Ishikawa (cell line): ENCODE measurements around the gene TLCD1.

Experiments
- CEBPB ChIP-seq: IDR thresholded peaks from 2 replicates; pipeline ENCODE4 v1.6.1; 2012
- CREB1 ChIP-seq: IDR thresholded peaks from 2 replicates; pipeline ENCODE4 v1.6.1; 2012; ENCODE audit warnings: low read depth
- EGR1 ChIP-seq: IDR thresholded peaks from 2 replicates; pipeline ENCODE4 v1.6.1; 2012
- EP300 ChIP-seq: IDR thresholded peaks from 2 replicates; pipeline ENCODE4 v1.6.1; 2012; ENCODE audit warnings: borderline replicate concordance
- FOXM1 ChIP-seq: IDR thresholded peaks from 2 replicates; pipeline ENCODE4 v1.6.1; 2012; ENCODE audit warnings: low read depth, borderline replicate concordance
- NFIC ChIP-seq: IDR thresholded peaks from 2 replicates; pipeline ENCODE4 v1.6.1; 2012
- RAD21 ChIP-seq: IDR thresholded peaks from 2 replicates; pipeline ENCODE4 v1.6.1; 2012; ENCODE audit warnings: low read depth
- TAF1 ChIP-seq: IDR thresholded peaks from 2 replicates; pipeline ENCODE4 v1.6.1; 2012; ENCODE audit warnings: low read depth, mild to moderate bottlenecking
- TCF12 ChIP-seq: IDR thresholded peaks from 2 replicates; pipeline ENCODE4 v1.6.1; 2012; ENCODE audit warnings: low read depth
- TEAD4 ChIP-seq: IDR thresholded peaks from 2 replicates; pipeline ENCODE4 v1.6.1; 2012
- YY1 ChIP-seq: IDR thresholded peaks from 2 replicates; pipeline ENCODE4 v1.6.1; 2012; ENCODE audit warnings: low read depth
- ZBTB7A ChIP-seq: IDR thresholded peaks from 2 replicates; pipeline ENCODE4 v1.6.1; 2012; ENCODE audit warnings: low read depth
- TF ChIP-seq, protein P1 (sequence below): IDR thresholded peaks from 2 replicates; pipeline ENCODE4 v1.6.1; 2012; ENCODE audit warnings: low read depth, mild to moderate bottlenecking
- TF ChIP-seq, protein P2 (sequence below): IDR thresholded peaks from 2 replicates; pipeline ENCODE4 v1.6.1; 2012
- TF ChIP-seq, protein P3 (sequence below): IDR thresholded peaks from 2 replicates; pipeline ENCODE4 v1.6.1; 2012

TLCD1 gene

DNA sequence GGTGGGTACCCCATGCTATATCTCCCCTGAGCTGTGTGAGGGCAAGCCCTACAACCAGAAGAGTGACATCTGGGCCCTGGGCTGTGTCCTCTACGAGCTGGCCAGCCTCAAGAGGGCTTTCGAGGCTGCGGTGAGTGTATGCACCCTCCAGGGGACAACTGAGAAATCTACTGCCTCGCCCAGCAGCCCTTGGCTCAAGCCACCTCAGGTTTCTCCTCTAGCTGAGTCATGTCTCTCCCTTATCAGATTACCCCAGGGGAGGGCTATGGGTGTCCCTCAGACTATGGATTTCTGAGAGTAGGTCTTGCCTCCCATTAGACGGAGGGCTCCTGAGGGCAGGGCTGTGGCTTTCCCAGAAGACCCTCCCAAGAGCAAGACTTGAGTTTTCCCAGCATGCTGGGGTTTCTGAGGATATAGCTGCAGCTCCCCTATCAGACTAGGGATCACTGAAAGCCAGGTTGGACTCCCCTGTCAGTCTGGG is 9.2 kb upstream of the TLCD1 start:
- TF ChIP-seq YY1 (no peak), ZBTB7A (no peak), FOXM1 (no peak), TCF12 (no peak), CEBPB (no peak), TEAD4 (no peak), CREB1 (no peak), EGR1 (no peak), TAF1 (no peak), NFIC (no peak), EP300 (no peak), RAD21 (no peak)
- TF ChIP-seq, protein P1, sequence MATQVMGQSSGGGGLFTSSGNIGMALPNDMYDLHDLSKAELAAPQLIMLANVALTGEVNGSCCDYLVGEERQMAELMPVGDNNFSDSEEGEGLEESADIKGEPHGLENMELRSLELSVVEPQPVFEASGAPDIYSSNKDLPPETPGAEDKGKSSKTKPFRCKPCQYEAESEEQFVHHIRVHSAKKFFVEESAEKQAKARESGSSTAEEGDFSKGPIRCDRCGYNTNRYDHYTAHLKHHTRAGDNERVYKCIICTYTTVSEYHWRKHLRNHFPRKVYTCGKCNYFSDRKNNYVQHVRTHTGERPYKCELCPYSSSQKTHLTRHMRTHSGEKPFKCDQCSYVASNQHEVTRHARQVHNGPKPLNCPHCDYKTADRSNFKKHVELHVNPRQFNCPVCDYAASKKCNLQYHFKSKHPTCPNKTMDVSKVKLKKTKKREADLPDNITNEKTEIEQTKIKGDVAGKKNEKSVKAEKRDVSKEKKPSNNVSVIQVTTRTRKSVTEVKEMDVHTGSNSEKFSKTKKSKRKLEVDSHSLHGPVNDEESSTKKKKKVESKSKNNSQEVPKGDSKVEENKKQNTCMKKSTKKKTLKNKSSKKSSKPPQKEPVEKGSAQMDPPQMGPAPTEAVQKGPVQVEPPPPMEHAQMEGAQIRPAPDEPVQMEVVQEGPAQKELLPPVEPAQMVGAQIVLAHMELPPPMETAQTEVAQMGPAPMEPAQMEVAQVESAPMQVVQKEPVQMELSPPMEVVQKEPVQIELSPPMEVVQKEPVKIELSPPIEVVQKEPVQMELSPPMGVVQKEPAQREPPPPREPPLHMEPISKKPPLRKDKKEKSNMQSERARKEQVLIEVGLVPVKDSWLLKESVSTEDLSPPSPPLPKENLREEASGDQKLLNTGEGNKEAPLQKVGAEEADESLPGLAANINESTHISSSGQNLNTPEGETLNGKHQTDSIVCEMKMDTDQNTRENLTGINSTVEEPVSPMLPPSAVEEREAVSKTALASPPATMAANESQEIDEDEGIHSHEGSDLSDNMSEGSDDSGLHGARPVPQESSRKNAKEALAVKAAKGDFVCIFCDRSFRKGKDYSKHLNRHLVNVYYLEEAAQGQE: no peak
- TF ChIP-seq, protein P2, sequence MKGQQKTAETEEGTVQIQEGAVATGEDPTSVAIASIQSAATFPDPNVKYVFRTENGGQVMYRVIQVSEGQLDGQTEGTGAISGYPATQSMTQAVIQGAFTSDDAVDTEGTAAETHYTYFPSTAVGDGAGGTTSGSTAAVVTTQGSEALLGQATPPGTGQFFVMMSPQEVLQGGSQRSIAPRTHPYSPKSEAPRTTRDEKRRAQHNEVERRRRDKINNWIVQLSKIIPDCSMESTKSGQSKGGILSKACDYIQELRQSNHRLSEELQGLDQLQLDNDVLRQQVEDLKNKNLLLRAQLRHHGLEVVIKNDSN: no peak
- TF ChIP-seq, protein P3, sequence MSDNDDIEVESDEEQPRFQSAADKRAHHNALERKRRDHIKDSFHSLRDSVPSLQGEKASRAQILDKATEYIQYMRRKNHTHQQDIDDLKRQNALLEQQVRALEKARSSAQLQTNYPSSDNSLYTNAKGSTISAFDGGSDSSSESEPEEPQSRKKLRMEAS: no peak

DNA sequence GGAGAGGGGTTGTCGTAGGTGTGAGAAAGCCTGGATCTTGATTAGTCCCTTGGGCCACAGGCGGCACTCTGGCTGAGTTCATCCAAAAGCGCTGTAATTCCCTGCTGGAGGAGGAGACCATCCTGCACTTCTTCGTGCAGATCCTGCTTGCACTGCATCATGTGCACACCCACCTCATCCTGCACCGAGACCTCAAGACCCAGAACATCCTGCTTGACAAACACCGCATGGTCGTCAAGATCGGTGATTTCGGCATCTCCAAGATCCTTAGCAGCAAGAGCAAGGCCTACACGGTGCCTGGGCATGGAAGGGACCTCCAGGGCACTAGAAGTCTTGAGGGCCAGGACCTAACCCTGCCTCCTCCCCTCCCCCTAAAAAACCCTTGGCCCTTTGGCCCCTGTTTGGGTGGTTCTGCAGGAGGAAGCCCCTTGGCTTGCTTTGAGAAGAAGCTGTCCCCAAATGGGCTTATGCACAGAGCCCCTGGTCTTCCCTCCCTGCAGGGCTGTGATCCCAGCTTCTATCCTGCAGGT is 8.7 kb upstream of the TLCD1 start:
- no peak for TF ChIP-seq ZBTB7A
- TF ChIP-seq NFIC: no peak
- TF ChIP-seq CEBPB: no peak
- TF ChIP-seq TEAD4: no peak
- no peak for TF ChIP-seq FOXM1
- no peak for TF ChIP-seq CREB1
- TF ChIP-seq, protein P2: no peak
- TF ChIP-seq, protein P1: no peak
- TF ChIP-seq YY1: no peak
- no peak for TF ChIP-seq RAD21
- no peak for TF ChIP-seq EGR1
- no peak for TF ChIP-seq TCF12
- TF ChIP-seq, protein P3: no peak
- no peak for TF ChIP-seq TAF1
- no peak for TF ChIP-seq EP300

- TF ChIP-seq TEAD4: no peak
- TF ChIP-seq CEBPB: no peak
- no peak for TF ChIP-seq FOXM1
- TF ChIP-seq ZBTB7A: no peak
- no peak for TF ChIP-seq CREB1
- TF ChIP-seq, protein P1: no peak
- TF ChIP-seq, protein P2: no peak
- TF ChIP-seq EP300: no peak
- TF ChIP-seq, protein P3: no peak
- TF ChIP-seq NFIC: no peak
These were observed 7.3 kb upstream of the TLCD1 start for GRCh38 chr17:28733346-28733745.

DNA sequence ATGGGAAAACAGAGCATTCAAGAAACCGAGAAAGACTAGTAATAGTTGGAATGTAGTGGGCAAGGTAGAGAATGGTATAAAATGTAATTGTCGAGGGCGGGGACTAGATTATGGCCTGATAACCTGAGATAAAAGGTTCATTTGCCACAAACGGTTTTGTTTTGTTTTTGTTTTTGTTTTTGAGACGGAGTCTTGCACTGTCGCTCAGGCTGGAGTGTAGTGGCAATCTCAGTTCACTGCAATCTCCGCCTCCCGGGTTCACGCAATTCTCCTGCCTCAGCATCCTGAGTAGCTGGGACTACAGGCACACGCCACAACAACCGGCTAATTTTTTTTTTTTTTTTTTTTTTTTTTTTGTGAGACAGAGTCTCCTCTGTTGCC is 3.9 kb upstream of the TLCD1 start:
- TF ChIP-seq NFIC (no peak), CREB1 (no peak), FOXM1 (no peak), TCF12 (no peak), TEAD4 (no peak), RAD21 (no peak), CEBPB (no peak), TAF1 (no peak), ZBTB7A (no peak), YY1 (no peak), EP300 (no peak), EGR1 (no peak)
- TF ChIP-seq, protein P2: no peak
- TF ChIP-seq, protein P3: no peak
- TF ChIP-seq, protein P1: no peak
